Neural progenitor cell (in vitro differentiated cells): ENCODE measurements around the gene MMP11. TPM values are rescaled to one million over a fixed set of nuclear protein-coding genes. Genes with fewer than 3 reads are reported as not detected.

Source experiments
- DNase-seq: peaks from one replicate; pipeline ENCODE4 v3.0.0-alpha.2; 2016; ENCODE audit warnings: low spot score
- H2AFZ ChIP-seq: fragments of 200-600 bp; sonication (generic); replicated peaks from 2 replicates; pipeline ENCODE4 v1.6.1; 2016; ENCODE audit warnings: antibody characterized with exemption
- H3F3A ChIP-seq: fragments of 200-600 bp; sonication (generic); 2 replicates; pipeline ENCODE4 v1.6.1; 2016; ENCODE audit warnings: antibody characterized with exemption, low read depth
- H3K27ac ChIP-seq: fragments of 200-600 bp; sonication (generic); 2 replicates; pipeline ENCODE4 v1.5.1; 2016; ENCODE audit warnings: mild to moderate bottlenecking
- H3K27me3 ChIP-seq: fragments of 200-600 bp; sonication (generic); 2 replicates; pipeline ENCODE4 v1.6.1; 2016; ENCODE audit warnings: mild to moderate bottlenecking, moderate library complexity
- H3K36me3 ChIP-seq: fragments of 200-600 bp; sonication (generic); 2 replicates; pipeline ENCODE4 v1.5.1; 2016
- H3K4me1 ChIP-seq: fragments of 200-600 bp; sonication (generic); 2 replicates; pipeline ENCODE4 v1.6.1; 2016; ENCODE audit warnings: mixed run types
- H3K4me2 ChIP-seq: fragments of 200-600 bp; sonication (generic); 2 replicates; pipeline ENCODE4 v1.6.1; 2016
- H3K4me3 ChIP-seq: fragments of 200-600 bp; sonication (generic); 2 replicates; pipeline ENCODE4 v1.5.1; 2016
- H3K79me2 ChIP-seq: fragments of 200-600 bp; sonication (generic); 2 replicates; pipeline ENCODE4 v1.6.1; 2016; ENCODE audit warnings: low read depth
- H3K9ac ChIP-seq: fragments of 200-600 bp; sonication (generic); 2 replicates; pipeline ENCODE4 v1.6.1; 2016
- H3K9me3 ChIP-seq: fragments of 200-600 bp; sonication (generic); 2 replicates; pipeline ENCODE4 v1.5.1; 2016; ENCODE audit warnings: low read depth
- H4K20me1 ChIP-seq: fragments of 200-600 bp; sonication (generic); 2 replicates; pipeline ENCODE4 v1.6.1; 2016; ENCODE audit warnings: low read depth
- H3K27ac Mint-ChIP-seq: 3 replicates; pipeline ENCODE4 v1.8.0; 2021; ENCODE audit warnings: mixed read lengths
- H3K27me3 Mint-ChIP-seq: 2 replicates; pipeline ENCODE4 v1.8.0; 2022; ENCODE audit warnings: low read depth, mild to moderate bottlenecking, inconsistent platforms, moderate library complexity, mixed read lengths; ENCODE audit not compliant: insufficient read depth
- H3K36me3 Mint-ChIP-seq: 3 replicates; pipeline ENCODE4 v1.8.0; 2021; ENCODE audit warnings: mixed read lengths
- H3K4me1 Mint-ChIP-seq: 3 replicates; pipeline ENCODE4 v1.8.0; 2021; ENCODE audit warnings: mixed read lengths
- H3K4me3 Mint-ChIP-seq: 3 replicates; pipeline ENCODE4 v1.8.0; 2021; ENCODE audit warnings: mild to moderate bottlenecking, moderate library complexity, mixed read lengths
- H3K9me3 Mint-ChIP-seq: 3 replicates; pipeline ENCODE4 v1.8.0; 2020; ENCODE audit warnings: mixed read lengths
- CTCF ChIP-seq: fragments of 200-600 bp; sonication (generic); IDR thresholded peaks from 2 replicates; pipeline ENCODE4 v1.5.1; 2017; ENCODE audit warnings: antibody characterized with exemption, mild to moderate bottlenecking
- EZH2 ChIP-seq: fragments of 200-600 bp; sonication (generic); IDR thresholded peaks from 2 replicates; pipeline ENCODE4 v1.6.1; 2017; ENCODE audit warnings: antibody characterized with exemption, mild to moderate bottlenecking, moderate library complexity
- EZH2phosphoT487 ChIP-seq: fragments of 200-600 bp; sonication (generic); IDR thresholded peaks from 2 replicates; pipeline ENCODE4 v1.6.1; 2017; ENCODE audit warnings: antibody characterized with exemption
- total RNA-seq: library from RNA; depleted of rRNA; stranded (reverse); fragments of >200 nt; gene quantifications from 2 replicates; pipeline ENCODE4 v1.2.3, GENCODE V29; 2015; ENCODE audit warnings: low replicate concordance

MMP11 gene
- total RNA-seq, 1 donor from 2014 or later: 4.1 TPM

GRCh38 chr22:23791738-23792645, 19.3 kb downstream of the MMP11 start:
- Mint-ChIP-seq H3K4me3 (no peak overlapping the region), H3K4me1 (peaks cover 20% of the 10 kb centered on the region), H3K27me3 (no peaks in the 10 kb centered on the region), H3K9me3 (no peaks in the 10 kb centered on the region), H3K27ac (no peak overlapping the region), H3K36me3 (peaks cover 28% of the 10 kb centered on the region)
- DNase-seq: no peak
- Histone ChIP-seq H3K9ac (no peak overlapping the region), H3K27ac (no peak overlapping the region), H2AFZ (no peak overlapping the region), H3F3A (peaks cover 8% of the 10 kb centered on the region), H4K20me1 (peaks cover 65% of the 10 kb centered on the region), H3K4me2 (no peak overlapping the region), H3K4me1 (peaks cover 19% of the 10 kb centered on the region), H3K27me3 (no peaks in the 10 kb centered on the region), H3K9me3 (no peaks in the 10 kb centered on the region), H3K79me2 (peaks cover 62% of the 10 kb centered on the region), H3K36me3 (no peaks in the 10 kb centered on the region), H3K4me3 (no peak overlapping the region)
- TF ChIP-seq CTCF: no peak
- TF ChIP-seq EZH2phosphoT487: no peak
- TF ChIP-seq EZH2: no peak

GRCh38 chr22:23793326-23793725, 20.7 kb downstream of the MMP11 start:
- peaks cover 54% of the 10 kb centered on the region for H4K20me1 ChIP-seq
- H3K4me2 ChIP-seq: no peak overlapping the region
- H3K27me3 ChIP-seq: no peaks in the 10 kb centered on the region
- Mint-ChIP-seq H3K9me3 (no peaks in the 10 kb centered on the region), H3K4me3 (no peak overlapping the region), H3K36me3 (peaks cover 32% of the 10 kb centered on the region), H3K27me3 (no peaks in the 10 kb centered on the region), H3K4me1 (peaks cover 12% of the 10 kb centered on the region), H3K27ac (no peak overlapping the region)
- TF ChIP-seq CTCF (no peak), EZH2phosphoT487 (no peak), EZH2 (no peak)
- peaks cover 57% of the 10 kb centered on the region for H3K79me2 ChIP-seq
- peaks cover 13% of the 10 kb centered on the region for H3K4me1 ChIP-seq
- no peak for DNase-seq
- no peak overlapping the region for H3K27ac ChIP-seq
- H3K9ac ChIP-seq: no peak overlapping the region
- no peaks in the 10 kb centered on the region for H3F3A ChIP-seq
- no peaks in the 10 kb centered on the region for H3K9me3 ChIP-seq
- no peak overlapping the region for H2AFZ ChIP-seq
- no peaks in the 10 kb centered on the region for H3K36me3 ChIP-seq
- no peak overlapping the region for H3K4me3 ChIP-seq

GRCh38 chr22:23796461-23796860, 23.8 kb downstream of the MMP11 start:
- H3K4me3 ChIP-seq: no peak overlapping the region
- H3F3A ChIP-seq: no peaks in the 10 kb centered on the region
- peaks cover 26% of the 10 kb centered on the region for H3K79me2 ChIP-seq
- Mint-ChIP-seq H3K4me3 (no peak overlapping the region), H3K27ac (no peak overlapping the region), H3K36me3 (peaks cover 42% of the 10 kb centered on the region), H3K4me1 (no peaks in the 10 kb centered on the region), H3K9me3 (no peaks in the 10 kb centered on the region), H3K27me3 (peaks cover 2% of the 10 kb centered on the region)
- H3K36me3 ChIP-seq: no peaks in the 10 kb centered on the region
- H3K9me3 ChIP-seq: no peaks in the 10 kb centered on the region
- no peak overlapping the region for H3K27ac ChIP-seq
- peaks cover 23% of the 10 kb centered on the region for H4K20me1 ChIP-seq
- DNase-seq: no peak
- H3K4me2 ChIP-seq: no peak overlapping the region
- TF ChIP-seq EZH2 (no peak), CTCF (no peak), EZH2phosphoT487 (no peak)
- H3K4me1 ChIP-seq: no peaks in the 10 kb centered on the region
- H2AFZ ChIP-seq: no peak overlapping the region
- H3K27me3 ChIP-seq: no peaks in the 10 kb centered on the region
- H3K9ac ChIP-seq: no peak overlapping the region
